HG02623 (cell line): ENCODE data around the gene EYS.

Experiments used
- ATAC-seq: cut with Tn5 transposase; IDR thresholded peaks from one replicate; pipeline ENCODE4 v1.9.1; 2021; ENCODE audit warnings: moderate library complexity; ENCODE audit not compliant: unreplicated experiment

Gene EYS

GRCh38 chr6:64376394-64376793 lies 1330.6 kb downstream of the EYS start:
- no peak for ATAC-seq

- no peak for ATAC-seq
Observed at GRCh38 chr6:64357430-64357829, 1349.6 kb downstream of the EYS start.

GRCh38 chr6:64347411-64347810 lies 1359.6 kb downstream of the EYS start:
- ATAC-seq: no peak

- ATAC-seq: no peak
Observed at GRCh38 chr6:64335195-64335594, 1371.8 kb downstream of the EYS start.

GRCh38 chr6:64334636-64335035 lies 1372.4 kb downstream of the EYS start:
- no peak for ATAC-seq

- no peak for ATAC-seq
Observed at GRCh38 chr6:64330694-64331307, 1376.2 kb downstream of the EYS start.

DNA sequence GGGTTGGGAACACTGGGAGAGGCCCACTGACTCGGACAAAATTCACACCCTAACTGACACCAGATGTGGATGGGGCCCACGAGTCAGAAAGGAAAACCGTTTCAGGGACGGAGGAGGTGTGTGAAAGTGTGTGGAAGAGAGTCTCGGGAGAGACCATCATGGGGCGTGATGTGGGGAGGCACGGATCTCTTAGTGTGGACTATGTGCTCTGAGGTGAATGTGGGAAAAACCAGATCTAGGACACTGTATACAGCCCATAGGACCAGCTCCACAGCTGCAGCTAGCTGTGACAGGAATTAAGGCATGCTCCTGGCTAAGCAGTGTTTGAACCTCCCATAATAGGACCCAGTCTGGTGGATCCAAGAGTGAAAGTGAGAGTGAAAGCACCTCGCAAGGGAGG lies 1380.1 kb downstream of the EYS start:
- ATAC-seq: no peak

DNA sequence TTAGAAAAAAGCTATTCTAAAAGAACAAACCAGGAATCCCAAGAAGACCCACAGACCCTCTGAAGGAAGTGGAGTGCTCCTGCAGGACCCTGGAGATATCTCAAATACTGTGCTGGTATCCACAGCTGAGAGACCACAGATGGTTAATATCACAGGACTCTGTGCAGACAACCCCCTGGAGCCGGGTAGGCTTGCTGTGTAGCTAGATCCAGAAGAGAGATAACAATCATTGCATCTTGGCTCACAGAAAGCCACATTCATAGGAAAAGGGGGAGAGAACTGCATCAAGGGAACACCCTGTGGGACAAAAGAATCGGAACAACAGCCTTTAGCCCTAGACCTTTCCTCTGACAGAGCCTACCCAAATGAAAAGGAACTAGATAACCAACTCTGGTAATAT lies 1381.9 kb downstream of the EYS start:
- ATAC-seq: no peak

DNA sequence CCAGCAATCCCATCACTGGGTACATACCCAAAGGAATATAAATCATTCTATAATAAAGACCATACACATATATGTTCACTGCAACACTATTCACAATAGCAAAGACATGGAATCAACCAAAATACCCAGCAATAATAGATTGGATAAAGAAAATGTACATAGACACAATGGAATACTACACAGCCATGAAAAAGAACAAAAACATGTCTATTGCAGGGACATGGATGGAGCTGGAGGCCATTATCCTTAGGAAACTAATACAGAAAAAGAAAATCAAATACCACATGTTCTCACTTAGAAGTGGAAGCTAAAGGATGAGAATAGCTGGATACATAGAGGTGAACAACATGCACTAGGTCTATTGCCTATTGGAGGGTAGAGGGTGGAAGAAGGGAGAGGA lies 1396.8 kb downstream of the EYS start:
- no peak for ATAC-seq

DNA sequence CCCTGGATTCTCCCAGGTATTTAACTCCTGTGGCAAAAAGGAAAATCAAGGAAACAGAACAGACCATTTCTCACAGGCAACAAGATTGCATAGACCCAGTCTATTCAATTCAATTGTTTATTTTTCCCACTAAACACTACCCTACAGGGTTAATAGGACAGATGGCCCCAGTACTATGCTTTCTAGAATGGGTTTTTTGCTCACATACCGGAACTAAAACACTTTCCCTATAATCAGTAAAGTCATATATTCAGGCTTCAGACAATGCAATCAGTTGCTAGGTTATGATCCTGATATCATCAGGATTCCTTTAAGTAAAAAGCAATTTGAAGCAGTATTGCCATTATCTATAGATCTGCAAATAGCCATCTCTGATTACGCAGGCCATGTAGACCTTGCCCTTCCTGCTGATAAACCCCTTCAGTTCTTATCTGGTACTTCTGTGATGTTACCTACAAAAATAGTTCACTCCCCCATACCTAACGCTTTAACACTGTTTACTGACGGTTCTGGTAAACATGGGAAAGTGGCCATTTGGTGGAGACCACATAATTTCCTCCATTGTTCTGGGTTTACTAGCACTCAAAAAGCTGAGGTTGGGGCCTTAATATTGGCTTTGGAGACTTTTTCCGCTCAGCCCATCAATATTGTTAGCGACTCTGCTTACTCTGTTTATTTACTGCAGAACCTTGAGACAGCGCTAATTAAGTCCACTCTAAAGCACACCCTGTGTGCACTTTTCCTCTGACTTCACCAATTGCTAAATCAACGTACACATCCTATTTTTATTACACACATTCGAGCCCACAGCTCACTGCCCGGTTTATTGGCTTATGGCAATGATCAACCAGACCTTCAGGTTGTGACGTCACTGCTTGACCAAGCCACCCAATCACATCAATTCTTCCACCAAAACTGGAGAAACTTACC lies 1405.5 kb downstream of the EYS start:
- no peak for ATAC-seq

DNA sequence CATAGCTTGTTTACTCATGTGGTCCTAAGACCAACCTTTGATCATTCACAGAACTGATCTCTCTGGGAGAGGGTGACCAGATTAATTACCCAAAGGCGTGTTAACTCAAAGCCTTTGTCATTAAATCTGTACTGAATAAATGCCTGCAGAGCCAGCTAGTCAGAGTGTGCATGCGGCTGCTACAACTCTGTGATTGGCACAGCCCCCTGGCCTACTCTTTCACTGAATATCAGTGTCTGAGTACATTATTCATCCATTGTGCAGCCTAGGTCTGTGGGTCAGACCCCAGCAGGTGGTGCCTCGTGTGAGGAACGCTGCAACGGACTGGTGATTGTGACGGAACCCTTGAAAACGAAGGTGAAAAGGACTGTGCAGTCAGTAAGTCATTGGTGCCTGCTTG lies 1407.8 kb downstream of the EYS start:
- no peak for ATAC-seq

- ATAC-seq: no peak
Observed at GRCh38 chr6:64294034-64294433, 1413.0 kb downstream of the EYS start.

GRCh38 chr6:64293298-64293697 lies 1413.7 kb downstream of the EYS start:
- no peak for ATAC-seq

- ATAC-seq: no peak
Observed at GRCh38 chr6:64290867-64291266, 1416.2 kb downstream of the EYS start.

DNA sequence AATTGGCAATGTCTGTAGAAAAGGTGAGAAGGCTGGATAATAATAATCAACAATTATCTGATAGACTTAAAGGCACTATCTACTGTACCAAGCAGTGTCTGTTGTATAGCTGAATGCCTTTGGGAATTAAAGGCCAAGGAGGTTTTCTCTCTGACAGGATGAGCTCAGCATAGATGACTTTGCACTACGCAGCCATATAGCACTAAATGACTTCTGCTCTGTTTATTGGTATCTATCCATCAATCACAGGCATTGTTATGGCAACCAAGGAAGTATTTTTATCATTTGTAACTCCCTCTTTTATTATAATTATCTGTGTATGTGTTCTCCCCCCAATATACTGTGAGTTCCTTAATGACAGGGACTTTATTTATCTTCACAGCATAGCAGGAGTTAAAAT lies 1417.1 kb downstream of the EYS start:
- no peak for ATAC-seq

GRCh38 chr6:64288351-64288750 lies 1418.7 kb downstream of the EYS start:
- ATAC-seq: no peak

GRCh38 chr6:64281167-64281566 lies 1425.9 kb downstream of the EYS start:
- no peak for ATAC-seq

DNA sequence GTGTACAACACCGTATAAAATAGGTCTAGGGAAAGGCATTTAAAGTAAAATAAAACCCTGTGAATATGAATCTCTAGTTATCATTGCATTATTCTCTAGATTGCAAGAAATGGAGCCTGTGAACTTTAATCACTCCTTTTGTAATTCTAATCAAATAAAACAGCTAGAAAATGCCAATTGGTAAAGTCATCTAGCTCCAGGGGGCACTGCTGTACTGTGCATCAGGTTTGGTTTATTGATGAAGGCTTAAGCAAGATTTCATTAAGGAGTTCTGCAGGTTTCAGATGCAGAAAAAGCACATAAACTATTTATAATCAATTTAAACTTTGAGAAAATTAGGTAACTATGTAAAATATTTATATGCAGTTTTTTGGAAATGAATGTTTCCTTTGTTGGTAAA lies 1426.5 kb downstream of the EYS start:
- ATAC-seq: no peak

GRCh38 chr6:64270083-64270482 lies 1436.9 kb downstream of the EYS start:
- no peak for ATAC-seq

- peak; percentile 77 for ATAC-seq
Observed at GRCh38 chr6:64266351-64266821, 1440.6 kb downstream of the EYS start.

DNA sequence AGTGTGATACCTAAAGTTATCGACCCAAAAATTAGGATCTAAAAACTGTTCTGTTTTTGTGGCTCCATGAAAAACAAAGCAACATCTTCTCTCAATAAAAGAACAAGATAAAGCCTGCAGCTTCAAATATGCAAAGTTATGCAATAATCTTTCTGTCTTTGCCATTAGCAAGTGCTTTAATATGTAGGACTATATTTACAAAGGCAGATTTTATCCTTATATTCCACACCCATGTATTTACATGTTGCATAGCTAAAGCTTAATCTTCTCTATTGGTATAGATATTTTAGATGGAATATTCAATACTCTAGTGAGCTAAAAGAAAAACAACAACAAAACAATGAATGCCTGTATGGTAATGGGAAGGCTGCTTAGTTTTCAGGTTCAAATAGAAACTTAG lies 1443.2 kb downstream of the EYS start:
- no peak for ATAC-seq

DNA sequence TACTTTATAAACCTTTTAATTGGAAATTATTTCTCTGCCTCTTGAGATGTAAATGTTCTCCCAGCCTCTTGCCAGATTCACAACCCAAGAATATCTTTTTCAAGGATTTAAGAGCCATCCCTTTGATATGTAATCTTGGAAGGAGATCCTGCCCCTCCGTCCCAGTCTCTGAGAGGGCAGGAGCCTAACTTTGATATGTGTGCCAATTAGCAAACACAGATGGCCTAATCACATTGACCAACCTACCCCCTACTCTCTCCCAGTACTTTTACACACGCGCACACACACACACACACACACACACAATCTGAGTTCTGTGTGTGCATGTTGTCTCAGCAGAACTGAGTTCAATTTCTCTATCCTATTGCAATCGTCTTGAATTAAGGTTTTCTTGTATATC lies 1447.7 kb downstream of the EYS start:
- ATAC-seq: no peak
